ENCODE results near the gene IFNG. TPM values are rescaled to one million over a fixed set of nuclear protein-coding genes. Genes with fewer than 3 reads are reported as not detected.

IFNG gene
- total and polyA plus RNA-seq, 11 donors: 0.20 to 1.3 TPM; not detected in 9

GRCh38 chr12:68113644-68114043 is 45.9 kb downstream of the IFNG start:
- H3K4me3 ChIP-seq: no peak overlapping the region
- TF ChIP-seq, protein P1, sequence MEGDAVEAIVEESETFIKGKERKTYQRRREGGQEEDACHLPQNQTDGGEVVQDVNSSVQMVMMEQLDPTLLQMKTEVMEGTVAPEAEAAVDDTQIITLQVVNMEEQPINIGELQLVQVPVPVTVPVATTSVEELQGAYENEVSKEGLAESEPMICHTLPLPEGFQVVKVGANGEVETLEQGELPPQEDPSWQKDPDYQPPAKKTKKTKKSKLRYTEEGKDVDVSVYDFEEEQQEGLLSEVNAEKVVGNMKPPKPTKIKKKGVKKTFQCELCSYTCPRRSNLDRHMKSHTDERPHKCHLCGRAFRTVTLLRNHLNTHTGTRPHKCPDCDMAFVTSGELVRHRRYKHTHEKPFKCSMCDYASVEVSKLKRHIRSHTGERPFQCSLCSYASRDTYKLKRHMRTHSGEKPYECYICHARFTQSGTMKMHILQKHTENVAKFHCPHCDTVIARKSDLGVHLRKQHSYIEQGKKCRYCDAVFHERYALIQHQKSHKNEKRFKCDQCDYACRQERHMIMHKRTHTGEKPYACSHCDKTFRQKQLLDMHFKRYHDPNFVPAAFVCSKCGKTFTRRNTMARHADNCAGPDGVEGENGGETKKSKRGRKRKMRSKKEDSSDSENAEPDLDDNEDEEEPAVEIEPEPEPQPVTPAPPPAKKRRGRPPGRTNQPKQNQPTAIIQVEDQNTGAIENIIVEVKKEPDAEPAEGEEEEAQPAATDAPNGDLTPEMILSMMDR (IDR thresholded peaks at IDR 0.05): peak in 1 of 12 donors; percentile 15
- no peak for TF ChIP-seq POLR2A (IDR thresholded peaks at IDR 0.05)
- intact Hi-C loops (cut with DNase I): no loop called here
- no peak for DNase-seq
- no peaks in the 10 kb centered on the region for H3K9me3 ChIP-seq
- H3K36me3 ChIP-seq: no peaks in the 10 kb centered on the region
- 0 to 75% (median 62%) methylated on average over 1 of the region's 1 CpG for WGBS, 4 donors
- H3K27ac ChIP-seq: no peak overlapping the region
- no peaks in the 10 kb centered on the region for H3K27me3 ChIP-seq
- no peaks in the 10 kb centered on the region for H3K4me1 ChIP-seq
- no peak for ATAC-seq

DNA sequence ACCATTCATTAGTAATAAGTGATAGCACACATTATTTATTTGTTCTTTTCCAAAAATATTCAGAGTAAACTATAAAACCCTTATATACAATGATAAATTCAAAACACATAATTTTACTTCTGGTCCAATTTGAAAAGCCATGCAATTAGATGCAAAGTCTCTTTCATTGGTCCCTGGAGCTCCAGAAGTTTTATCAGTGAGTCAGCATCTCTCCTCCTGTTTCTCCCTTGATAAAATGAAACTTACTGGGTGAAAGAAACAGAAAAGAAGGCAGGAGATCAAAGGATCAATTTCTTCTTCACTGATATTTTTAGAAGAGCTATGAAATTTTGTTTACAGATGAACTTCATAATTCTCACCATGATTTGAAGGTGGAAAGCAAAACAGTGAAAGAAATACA is 47.5 kb downstream of the IFNG start:
- TF ChIP-seq POLR2A (IDR thresholded peaks at IDR 0.05): no peak
- TF ChIP-seq, protein P1 (IDR thresholded peaks at IDR 0.05): no peak
- Histone ChIP-seq H3K27me3 (no peaks in the 10 kb centered on the region), H3K27ac (no peak overlapping the region), H3K9me3 (no peaks in the 10 kb centered on the region), H3K4me3 (no peak overlapping the region), H3K4me1 (no peaks in the 10 kb centered on the region), H3K36me3 (no peaks in the 10 kb centered on the region)
- ATAC-seq (no peak), DNase-seq (no peak)
- intact Hi-C loops (cut with DNase I): no loop called here

GRCh38 chr12:68109444-68110217 is 49.9 kb downstream of the IFNG start:
- no peak overlapping the region for H3K27ac ChIP-seq
- no peaks in the 10 kb centered on the region for H3K4me1 ChIP-seq
- no peak overlapping the region for H3K4me3 ChIP-seq
- intact Hi-C loops (cut with DNase I): no loop called here
- H3K27me3 ChIP-seq: no peaks in the 10 kb centered on the region
- H3K36me3 ChIP-seq: no peaks in the 10 kb centered on the region
- ATAC-seq (no peak), DNase-seq (no peak)
- 32 to 44% (median 40%) methylated on average over 1 of the region's 1 CpG for WGBS, 4 donors
- TF ChIP-seq POLR2A (IDR thresholded peaks at IDR 0.05): no peak
- TF ChIP-seq, protein P1 (IDR thresholded peaks at IDR 0.05): no peak
- H3K9me3 ChIP-seq: no peaks in the 10 kb centered on the region

DNA sequence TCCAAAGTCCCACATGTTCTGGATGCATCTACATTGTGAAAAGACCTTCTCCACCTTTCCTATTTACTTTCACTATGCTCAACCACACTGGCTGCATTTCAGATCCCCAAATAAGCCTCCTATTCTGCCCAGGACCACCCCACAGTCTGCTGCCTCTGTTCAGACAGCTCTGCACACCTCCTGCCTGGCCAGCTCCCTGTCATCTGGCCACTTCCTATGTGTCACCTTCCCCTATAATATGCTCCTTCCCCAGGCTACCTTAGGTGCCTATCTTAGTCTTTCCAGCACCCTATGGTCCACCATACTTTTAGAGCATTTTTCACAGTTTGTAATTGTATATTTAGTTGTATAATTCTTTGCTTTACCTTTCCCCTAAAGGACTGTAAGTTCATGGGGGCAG is 50.5 kb downstream of the IFNG start:
- no peak for ATAC-seq
- intact Hi-C loops (cut with DNase I): no loop called here
- TF ChIP-seq POLR2A (IDR thresholded peaks at IDR 0.05): no peak
- TF ChIP-seq, protein P1 (IDR thresholded peaks at IDR 0.05): no peak
- Histone ChIP-seq H3K27me3 (peaks cover 0 to 4% (median 0%) of the 10 kb centered on the region in 9 donors), H3K9me3 (no peaks in the 10 kb centered on the region), H3K4me3 (no peak overlapping the region), H3K36me3 (no peaks in the 10 kb centered on the region), H3K4me1 (no peaks in the 10 kb centered on the region), H3K27ac (no peak overlapping the region)
- DNase-seq: no peak

Measured in heart left ventricle (tissue), 16 donors.